ENCODE results near the gene MFN1.

DNA sequence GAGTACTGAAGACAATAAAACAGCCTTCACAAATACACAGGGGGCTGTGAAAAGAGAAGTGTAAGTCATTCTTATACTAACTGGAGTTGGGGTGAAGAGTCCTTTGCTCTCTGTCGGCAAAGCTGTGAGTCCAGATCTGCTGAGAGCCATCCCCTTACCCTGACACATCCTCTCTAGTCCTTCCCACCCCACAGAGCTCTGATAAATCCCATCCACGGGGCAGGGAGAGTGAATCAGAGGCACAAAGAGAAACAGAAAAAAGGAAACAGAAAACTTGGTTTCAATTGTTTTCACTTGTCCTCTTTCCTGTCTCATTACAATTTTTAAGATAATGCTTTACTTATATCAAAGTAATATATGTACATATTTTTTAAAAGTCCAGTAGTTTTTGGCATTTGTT is 42.9 kb upstream of the MFN1 start:
- TF ChIP-seq, protein P1, sequence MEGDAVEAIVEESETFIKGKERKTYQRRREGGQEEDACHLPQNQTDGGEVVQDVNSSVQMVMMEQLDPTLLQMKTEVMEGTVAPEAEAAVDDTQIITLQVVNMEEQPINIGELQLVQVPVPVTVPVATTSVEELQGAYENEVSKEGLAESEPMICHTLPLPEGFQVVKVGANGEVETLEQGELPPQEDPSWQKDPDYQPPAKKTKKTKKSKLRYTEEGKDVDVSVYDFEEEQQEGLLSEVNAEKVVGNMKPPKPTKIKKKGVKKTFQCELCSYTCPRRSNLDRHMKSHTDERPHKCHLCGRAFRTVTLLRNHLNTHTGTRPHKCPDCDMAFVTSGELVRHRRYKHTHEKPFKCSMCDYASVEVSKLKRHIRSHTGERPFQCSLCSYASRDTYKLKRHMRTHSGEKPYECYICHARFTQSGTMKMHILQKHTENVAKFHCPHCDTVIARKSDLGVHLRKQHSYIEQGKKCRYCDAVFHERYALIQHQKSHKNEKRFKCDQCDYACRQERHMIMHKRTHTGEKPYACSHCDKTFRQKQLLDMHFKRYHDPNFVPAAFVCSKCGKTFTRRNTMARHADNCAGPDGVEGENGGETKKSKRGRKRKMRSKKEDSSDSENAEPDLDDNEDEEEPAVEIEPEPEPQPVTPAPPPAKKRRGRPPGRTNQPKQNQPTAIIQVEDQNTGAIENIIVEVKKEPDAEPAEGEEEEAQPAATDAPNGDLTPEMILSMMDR (IDR thresholded peaks at IDR 0.05): no peak
- no peak for TF ChIP-seq POLR2A (IDR thresholded peaks at IDR 0.05)
